Femur (tissue), 1 donor: ENCODE measurements around the gene RCAN2.
A peak's percentile ranks its signal among the peaks of the same experiment; 100 is the strongest.

Experiments used
- DNase-seq: peaks from one replicate; pipeline ENCODE4 v3.0.0-alpha.2; 2017

The RCAN2 gene

DNA sequence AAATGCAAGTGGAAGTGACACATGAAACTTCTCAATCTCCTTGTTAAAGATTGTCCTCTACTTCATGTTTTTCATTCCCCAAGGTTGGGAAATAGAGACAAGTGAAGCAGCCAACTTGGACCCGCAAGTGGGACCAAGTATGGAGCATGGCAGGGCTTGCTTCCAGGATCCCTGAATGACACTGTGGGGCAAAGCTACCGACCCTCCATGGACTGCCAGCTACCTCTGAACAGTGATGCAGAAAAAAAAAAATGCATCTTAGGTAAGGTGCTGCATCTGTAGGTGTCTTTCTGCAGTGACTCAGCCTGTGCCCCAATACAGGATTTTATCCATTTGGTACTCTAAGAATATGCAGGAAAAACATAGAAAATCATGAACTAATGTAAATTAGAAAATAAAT is 201.4 kb downstream of the RCAN2 start:
- DNase-seq, result no peak

DNA sequence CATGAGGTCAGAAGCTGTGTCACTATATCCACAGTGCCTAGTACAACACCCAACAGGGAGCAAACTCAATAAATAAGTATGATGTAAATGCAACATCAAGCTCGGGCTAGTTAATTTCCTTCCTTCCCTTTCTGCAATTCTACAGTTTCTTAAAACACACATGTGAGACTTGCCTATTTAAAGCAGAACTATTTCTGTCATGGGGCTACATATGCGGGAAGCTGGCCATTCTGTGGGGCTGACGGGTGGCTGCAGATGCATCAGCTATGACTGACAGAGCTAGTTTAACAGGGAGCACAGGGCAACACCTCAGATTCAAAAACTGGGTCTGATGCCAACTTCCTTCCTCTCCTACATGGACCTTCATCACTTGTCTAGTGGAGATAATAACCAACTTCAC is 202.4 kb downstream of the RCAN2 start:
- no peak for DNase-seq

DNA sequence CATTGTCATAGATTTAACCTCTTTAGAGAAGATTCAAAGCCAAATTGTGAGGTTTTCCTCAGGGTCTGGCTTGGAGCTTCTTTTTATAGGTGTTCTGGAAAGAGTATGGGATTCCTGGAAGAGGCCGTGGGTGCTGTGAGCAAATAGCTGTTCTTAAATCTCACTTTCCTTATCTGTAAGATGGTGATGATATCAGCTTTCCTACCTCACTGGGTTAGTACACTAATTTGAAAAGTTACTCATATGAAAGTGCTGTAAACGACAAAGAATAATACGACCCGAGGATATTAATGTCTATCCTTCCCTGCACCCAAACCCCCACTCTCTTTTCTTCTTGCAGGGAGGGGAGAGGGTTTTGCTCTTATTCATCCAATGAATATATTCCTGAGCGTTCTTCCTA is 203.6 kb downstream of the RCAN2 start:
- DNase-seq, result no peak

DNA sequence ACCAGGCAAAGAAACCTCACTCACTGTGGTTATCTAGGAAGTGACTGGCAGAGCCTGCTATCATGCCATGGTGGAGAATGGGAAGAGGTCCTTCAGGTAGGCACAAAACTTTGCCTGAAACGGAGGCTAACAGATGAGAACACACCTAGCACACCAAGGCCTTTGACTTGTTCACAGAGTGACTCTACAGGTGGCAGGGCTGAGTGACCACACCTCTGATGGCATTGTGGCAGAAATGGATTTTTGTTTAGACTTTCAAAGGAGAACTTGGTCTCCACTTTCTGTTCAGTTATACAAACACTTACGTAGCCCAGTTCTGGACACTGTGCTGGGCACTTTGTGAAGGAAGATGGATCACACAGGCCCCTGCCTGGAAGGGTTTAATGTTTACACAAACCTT is 204.2 kb downstream of the RCAN2 start:
- no peak for DNase-seq

DNA sequence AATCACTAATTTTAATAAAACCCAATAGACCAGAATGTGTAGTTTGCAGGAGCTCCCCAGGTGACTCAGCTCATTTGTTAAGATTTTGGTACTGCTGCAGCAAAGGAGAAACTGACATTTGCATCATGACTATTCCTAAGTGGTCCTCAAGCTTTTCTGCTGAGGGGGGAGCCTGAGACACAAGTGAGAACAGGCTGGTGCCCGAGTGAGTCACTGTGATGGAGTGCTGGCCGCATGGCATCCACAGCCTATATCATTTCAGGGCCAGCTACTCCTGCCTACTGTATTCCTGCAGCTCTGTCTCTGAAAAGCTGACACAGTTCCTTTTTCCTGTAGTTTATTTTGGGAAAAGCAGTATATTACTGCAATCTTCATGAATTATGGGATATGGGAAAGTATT is 206.8 kb downstream of the RCAN2 start:
- no peak for DNase-seq

DNA sequence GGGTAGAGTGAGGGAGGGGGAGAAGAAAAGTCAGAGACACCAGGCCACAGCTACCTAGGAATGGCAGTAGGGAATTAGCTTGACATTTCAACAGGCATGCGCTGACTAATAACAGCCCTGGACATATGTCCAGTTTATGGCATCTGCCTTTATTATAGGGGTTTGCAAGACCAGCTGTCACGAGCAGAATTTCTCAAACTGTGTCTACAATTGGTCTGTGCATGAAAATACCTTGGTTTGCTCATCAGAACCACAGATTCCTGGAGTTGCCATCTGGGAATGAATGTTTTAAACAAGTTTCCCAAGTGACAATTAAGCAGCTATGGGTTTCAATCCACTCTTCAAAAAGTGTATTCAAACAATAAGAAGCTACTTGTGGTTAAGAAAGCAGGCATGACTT is 210.1 kb downstream of the RCAN2 start:
- DNase-seq, result no peak

DNA sequence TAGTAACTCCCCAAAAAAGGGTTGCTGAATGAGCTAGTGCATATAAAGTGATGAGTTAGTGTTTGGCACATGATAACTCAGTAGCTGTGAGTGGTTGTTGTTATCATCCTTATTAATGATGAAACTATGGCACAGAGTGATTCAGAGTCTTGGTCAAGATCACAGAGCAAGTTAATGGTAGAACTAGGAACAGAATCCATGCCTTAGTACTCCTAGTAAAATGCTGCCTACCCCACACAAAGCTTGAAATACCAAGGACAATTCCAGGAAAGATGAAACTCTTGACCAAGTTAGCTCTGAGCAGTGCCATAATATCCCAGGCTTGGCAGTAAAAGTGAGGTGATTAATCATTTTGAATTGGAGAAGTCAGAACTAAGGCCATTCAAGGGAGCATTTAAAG is 211.4 kb downstream of the RCAN2 start:
- DNase-seq, result no peak

DNA sequence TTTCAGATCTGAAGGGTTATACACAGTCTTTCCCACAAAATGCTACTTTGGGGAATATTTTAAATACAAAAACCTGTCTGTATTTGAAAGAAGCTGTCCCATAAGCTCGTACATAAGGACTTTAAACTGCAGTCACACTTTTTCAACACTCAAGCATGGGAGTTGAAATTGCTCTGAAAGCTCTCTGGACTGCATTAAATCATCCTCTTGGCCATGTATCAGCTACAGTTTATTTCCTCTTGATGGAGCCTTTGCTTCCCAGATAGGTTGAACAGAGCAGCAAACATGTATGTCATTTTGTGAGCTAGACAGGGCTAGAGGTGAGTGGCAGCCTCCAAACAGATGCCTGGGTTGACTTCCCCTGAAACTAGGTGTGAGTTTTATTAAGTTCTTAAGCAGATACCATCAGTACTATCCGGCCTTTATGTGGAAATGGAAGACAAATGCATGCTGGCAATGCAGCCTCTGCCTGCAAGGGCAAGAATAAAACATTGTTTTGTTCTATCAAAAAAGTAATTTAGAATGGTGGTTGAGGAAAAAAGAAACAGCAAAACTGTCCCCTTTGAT is 214.6 kb downstream of the RCAN2 start:
- DNase-seq, result no peak

DNA sequence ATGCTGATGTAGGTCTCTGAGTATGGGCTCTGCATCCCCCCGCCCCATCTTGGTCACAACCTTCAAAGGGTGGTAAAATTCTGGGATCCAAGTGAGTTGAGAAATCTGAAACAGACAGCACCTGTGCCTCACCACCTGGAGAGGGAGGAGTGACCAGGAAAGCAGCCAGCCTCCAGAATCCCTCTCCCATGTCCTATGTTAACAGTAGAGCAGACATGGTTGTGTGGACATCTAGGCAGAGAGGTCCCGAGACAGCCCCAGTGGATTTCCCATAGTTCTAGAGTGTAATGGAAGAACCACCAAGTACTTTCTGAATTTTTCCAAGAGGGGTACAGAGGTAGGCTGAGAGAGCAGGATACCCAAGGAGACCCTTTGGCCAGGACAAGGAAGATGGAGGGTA is 216.7 kb downstream of the RCAN2 start:
- DNase-seq, result no peak

DNA sequence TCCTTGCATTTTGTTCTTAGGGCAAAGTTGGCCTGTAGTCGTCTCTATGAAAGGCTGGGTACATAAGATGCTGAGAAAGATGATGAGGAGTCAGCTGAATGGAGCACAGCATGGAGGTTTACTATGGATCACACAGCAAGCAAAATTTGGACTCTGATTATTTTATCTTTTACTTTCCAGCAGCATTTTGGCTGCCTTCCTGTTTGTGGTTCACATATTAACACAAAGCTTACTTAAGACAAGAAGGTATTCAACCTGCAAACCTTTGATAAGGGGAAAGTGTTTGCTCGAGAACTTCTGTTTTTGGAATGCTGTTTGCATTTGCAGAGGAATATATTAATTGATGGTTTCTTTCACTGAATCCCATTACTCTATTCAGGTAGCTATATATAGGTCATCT is 217.3 kb downstream of the RCAN2 start:
- no peak for DNase-seq

DNA sequence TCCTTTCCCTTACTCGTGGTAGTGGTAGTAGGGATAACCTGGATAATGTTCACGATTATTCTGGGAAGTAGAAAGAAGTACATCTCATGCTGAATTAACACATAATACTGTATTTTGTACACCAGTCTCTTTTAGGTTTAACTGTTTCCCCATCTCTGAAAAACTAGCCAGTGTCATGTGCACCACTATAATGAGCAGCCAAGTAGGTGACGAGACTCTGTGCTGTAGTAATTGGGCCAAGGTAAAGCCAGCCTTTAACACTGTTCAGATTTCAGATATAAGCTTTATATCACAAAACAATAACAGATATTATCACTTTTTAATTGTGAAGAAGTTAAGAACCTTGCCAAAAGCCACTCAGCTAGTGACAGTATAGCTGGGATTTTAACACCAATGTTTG is 219.5 kb downstream of the RCAN2 start:
- no peak for DNase-seq

DNA sequence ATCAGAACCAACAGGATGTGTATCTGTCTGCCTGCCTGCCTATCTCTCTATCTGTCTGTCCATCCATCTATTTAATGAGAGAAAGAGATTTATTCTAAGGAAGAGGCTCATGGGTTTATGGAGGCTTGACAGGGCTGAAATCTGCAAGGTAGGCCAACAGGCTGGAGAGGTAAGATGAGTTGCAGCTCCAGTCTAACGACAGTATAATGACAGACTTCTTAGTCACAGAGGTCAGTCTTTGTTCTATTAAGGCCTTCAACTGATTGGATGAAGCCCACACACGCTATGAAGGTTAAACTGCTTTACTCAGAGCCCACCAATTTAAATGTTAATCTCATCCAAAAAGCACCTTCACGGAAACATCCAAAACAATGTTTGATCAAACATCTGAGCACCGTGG is 220.1 kb downstream of the RCAN2 start:
- no peak for DNase-seq

DNA sequence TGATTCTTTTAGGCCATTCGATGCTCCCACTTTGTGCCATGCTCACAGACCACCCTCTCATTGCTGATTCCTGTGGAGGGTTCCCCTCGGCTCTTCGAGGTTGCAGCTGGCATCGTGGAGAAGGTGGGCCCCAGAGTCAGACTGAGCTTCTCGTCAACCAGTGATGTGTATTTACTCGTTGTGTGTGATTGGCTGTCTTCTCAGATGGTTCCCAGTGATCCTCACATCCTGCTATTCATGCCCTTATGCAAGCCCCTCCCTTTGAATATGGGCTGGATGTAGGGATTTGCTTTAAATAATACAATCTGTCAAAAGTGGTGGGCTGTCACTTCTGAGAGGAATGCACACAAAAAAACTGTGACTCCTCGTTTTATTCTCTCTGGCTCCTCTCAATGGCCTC is 220.9 kb downstream of the RCAN2 start:
- DNase-seq, result no peak

DNA sequence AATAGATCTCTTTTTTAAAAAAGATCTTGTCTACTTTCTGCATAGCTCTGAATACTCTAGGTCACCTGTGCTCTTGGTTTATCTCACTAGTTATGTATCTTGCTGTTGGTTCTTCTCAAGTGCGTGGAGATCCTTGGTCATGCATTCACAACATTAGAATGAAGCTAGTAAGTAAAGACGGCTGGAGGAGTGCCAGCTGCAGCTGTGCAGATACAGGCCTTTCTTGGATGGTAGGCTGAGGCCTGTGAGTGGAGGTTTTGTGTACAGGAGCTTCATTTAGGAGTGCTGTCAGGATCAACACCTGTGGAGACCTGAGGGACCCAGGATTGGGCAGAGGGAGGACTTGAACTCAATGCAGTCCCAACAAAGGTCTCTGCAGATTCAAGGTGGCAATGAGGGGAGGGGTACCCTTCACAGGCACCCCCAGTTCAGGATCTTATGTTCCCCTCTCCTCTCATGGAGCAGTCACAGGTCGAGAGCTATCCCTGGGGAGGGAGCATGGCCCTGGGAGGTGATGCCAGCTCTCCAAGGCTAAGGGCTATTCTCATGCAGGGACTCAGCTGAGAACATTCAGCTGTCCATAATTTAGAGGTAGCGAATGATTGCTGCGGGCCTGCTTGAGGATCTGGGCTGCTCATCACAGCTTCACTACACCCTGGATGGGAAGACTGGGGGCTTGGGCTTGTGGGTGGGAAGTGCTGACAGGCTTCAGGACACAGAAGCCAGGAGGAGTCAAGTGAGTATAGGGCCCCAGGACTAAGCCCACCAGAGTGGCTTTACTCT is 221.6 kb downstream of the RCAN2 start:
- peak; percentile 42 for DNase-seq

DNA sequence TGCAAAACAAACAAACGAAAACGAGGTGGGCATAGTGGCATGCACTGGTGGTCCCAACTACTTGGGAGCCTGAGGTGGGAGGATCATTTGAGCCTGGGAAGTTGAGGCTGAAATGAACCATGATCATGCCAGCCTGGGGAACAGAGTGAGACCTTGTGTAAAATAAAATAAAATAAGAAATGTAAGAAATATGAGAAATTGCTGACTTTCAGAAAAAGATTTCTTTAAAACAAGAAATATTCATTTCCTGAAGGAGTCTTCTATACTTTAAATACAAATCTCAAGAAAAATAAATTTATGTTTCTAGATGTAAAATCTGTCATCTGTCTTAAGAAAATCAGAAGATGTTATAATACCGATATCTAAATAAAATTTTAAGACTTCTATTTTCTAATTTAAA is 223.7 kb downstream of the RCAN2 start:
- no peak for DNase-seq

DNA sequence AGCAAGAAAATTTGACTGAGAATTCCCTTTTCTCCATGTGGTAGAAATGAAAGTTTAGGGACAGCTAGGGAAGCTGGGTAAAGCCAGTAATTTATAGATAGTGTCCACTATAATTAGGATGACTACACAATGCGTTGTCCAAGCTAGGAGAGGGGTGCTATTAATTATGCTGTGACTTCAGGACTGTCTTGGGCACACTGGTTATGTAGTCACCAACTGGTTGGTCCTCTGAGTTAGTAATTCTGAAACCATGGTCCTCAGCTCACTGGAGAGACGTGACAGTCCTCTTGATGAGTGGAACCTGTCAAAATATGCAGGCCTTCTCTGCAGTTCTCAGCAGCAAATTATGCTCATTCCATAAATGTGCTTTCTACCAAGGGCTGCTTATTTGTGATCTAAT is 225.9 kb downstream of the RCAN2 start:
- no peak for DNase-seq

DNA sequence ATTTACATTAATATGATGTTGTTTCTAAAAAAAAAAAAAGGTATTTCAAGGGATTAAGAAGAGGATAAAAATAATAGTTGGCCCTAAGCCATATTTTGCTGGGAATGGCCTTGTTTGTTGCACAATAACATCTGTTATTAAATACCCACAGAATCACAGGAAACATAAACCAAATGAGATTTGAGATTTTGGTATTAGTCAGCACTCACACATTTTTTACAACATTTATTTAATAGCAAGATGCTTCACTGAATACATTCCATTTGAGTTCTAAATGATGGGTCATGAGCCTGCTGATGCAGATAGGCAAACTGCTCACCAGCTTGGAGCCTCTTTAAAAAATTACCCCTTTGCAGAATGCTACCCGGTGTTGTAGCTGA is 227.6 kb downstream of the RCAN2 start:
- DNase-seq, result no peak

DNA sequence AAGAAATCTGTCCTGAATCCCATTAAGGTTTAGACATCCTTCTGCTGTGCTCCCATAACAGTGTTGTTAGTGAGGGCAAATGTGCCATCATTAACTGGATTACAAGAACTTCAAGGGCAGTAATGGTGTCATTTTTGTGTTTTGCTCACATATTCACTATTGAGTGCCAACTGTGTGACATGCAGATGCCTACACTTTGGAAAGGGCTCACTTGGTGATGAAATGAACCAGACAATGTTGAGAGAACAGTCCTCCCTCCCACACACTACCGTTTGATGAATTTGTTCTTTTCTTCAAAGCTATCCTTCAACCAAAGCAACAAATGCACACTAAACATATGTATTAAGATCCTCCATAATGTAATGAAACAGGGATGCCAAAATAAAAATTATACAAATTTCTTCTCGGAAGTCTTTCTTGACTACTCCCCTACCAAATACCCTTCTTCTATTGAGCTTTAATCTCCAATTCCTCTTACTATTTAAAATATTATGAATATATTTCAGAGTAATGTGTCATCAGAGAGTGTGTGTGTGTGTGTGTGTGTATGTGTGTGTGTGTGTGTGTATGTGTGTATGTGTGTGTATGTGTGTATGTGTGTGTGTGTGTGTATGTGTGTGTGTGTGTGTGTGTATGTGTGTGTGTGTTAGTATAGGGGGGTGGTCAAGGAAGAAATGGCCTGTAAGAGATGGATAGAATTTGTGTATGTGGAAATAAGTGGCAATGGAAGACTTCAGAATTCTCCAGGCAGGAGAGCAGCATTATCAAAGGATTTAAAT is 228.1 kb downstream of the RCAN2 start:
- no peak for DNase-seq

DNA sequence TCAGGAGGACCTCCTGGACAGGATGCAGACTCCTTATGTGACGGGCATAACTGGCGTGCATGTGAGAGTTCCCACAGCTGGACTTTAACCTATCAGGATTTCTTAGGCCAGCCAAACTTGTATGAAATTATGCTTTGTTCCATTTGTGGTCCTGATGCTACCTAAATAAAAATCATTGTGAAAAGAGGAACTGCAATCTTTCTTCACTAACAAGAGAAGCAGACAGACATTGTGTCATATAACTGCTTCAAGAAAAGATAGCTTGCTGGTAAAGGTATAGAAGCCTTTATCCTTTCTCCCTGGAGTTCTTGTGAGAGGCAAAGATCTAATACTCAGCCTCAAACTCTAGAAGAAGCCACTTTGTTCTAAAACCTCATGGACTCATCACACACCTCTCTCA is 233.0 kb downstream of the RCAN2 start:
- no peak for DNase-seq

DNA sequence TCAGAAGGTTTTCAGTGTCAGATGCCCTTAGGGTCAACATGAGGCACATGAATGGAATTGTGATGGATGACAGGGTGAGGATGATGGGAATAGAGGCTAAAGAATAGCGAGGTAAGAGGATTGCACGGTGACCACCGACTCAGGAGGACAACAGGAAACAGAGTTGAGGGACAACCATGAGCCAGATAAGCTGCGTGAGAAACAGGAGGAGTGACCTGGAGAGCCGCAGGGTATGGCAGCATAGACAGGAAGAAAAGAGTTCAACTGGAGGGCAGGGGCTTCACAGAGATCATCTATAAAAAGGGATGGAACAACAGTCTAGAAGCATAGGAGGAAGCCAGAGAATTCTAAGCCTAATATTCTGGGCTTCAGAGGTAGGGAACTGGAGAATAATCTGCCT is 235.7 kb downstream of the RCAN2 start:
- no peak for DNase-seq

DNA sequence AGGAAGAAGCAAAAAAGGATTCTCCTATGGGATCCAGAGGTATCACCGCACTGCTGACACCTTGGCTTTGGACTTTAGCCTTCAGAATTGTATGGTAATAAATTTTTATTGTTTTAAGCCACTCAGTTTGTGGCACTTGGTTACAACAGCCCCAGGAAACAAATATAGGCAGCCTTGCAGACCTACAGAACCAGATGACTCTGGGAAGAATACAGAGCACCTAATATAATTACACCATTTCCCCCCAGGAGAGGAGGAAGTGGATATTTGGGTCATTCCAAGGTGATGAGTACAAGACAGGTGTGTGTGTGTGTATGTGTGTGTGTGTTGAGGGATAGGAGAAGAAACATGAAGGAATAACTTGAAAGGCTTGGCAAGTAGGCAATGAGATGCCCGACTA is 236.3 kb downstream of the RCAN2 start:
- no peak for DNase-seq

DNA sequence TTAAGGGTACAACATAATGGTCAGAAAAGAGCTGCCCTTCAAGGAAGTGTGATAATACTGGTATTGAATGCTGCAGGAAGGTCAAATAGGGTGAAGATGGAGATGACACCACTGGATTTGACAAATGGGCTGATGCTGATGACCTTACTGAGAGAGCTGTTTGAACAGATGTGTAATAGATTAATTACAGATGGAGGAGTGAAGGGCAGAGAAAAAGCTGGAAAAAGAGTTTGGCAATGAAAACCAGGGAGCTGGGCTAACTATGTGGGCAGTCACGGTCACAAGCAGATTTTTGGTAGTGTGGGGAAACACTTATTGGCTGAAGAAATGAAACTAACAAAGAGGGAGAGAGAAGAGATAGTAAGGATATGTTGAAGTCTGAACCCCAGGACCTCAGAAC is 236.9 kb downstream of the RCAN2 start:
- no peak for DNase-seq

DNA sequence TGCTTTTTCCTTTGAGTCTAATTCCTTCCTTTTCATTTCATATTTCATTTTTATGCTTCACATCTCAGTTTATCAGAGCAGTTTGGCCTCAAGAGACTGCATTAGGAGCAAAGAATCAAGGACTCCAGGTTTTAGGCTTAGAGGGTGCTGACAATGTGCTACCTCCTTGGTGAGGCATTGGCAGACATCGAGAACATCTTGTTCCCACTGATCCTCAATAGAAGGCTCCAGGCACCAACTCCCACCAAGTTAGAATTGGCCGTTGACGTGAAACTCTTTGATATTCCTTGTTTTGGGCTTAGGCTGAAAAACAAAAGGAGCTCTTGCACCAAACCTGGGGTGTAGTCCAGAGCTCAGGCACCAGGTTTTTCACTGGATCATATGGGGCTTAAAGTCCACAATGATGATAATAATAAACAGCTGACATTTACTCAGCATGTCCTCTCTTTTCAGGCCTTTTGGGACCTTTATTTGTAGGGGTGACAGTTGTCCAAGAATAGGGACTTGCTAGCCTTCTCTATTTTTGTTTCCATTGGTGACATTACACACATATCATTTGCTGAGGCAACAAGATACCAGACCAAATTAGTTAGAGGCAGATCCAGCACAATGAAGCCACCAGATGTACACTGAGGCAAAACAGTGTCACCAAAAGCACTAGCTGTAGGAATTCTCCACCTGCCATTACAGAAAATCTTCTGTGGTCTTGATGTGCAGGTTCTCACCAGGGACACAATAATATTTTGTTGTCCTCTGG is 239.5 kb downstream of the RCAN2 start:
- no peak for DNase-seq

DNA sequence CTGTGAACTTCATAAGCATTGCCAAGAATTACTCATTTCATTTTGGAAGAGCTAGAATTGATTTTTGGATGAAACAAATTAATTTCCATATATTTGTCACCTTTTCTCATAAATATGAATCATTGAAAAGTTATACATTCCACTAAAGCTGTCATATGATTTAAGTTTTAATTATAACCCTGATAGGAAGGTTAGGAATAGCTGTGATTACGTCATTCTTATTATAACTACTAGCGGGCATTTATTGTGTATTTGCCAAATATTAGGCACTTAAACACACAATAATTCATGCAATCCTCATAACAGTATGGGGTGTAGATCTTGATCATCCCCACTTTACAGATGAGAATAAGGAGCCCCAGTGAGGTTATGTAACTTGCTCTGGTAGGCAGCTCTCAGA is 243.1 kb downstream of the RCAN2 start:
- DNase-seq, result no peak
